ENCODE measurements around the gene LILRB1. TPM values are rescaled to one million over a fixed set of nuclear protein-coding genes. Genes with fewer than 3 reads are reported as not detected.

LILRB1 gene
- total and polyA plus RNA-seq, 2 donors (not counting 3 experiments of a cell fraction or from before 2014, with no cell fraction given), result not detected

DNA sequence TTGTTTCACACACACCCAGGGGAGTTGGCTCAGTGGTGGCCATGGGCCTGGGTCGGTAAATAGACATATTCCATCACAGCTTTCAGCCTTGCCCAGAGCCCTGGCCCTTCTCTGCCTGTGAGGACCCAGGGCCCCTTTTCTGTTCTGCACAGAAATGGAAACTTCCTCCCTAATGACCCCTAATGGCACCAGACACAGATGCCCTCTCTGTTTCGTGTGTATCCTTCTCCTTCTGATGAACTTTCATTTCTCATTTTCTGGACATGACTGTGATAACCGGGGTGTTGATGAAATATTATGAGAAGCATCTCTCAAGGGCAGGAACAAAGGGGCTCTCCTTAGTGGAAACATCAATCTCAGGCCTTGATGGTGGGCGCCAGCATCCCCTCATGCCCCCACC, 24.1 kb upstream of the LILRB1 start:
- CTCF ChIA-PET, result no interaction called here

More for the DNA sequence above, 24.1 kb upstream of the LILRB1 start:
- intact Hi-C loops (cut with micrococcal nuclease) (no loop called here), dilution Hi-C loops (cut with MboI; ENCODE audit: extremely low pct_ligation_motif_present, low sequenced_read_pairs) (no loop called here)
- Histone ChIP-seq H3K27ac (ENCODE audit: insufficient read depth, low read depth, low read length) (no peak overlapping the region), H3K79me2 (ENCODE audit: control insufficient read depth, insufficient read depth, low read length) (no peaks in the 10 kb centered on the region), H3K9me1 (replicated peaks; ENCODE audit: control insufficient read depth, extremely low read depth, insufficient read depth, low read length) (no peaks in the 10 kb centered on the region), H3K4me2 (ENCODE audit: insufficient read depth, low read length) (no peak overlapping the region), H4K20me1 (replicated peaks; ENCODE audit: control insufficient read depth, extremely low read depth, insufficient read depth, low read length) (no peaks in the 10 kb centered on the region), H3K36me3 (ENCODE audit: control insufficient read depth in 2 of 2, extremely low read depth in 1 of 2, insufficient read depth in 2 of 2, low read length in 2 of 2) (no peaks in the 10 kb centered on the region), H3K9ac (replicated peaks; ENCODE audit: extremely low read depth, insufficient read depth, low read length) (no peak overlapping the region), H3K9me3 (replicated peaks; ENCODE audit: control insufficient read depth, insufficient read depth, low read length) (no peaks in the 10 kb centered on the region), H3K4me1 (ENCODE audit: control insufficient read depth, extremely low read depth, insufficient read depth, low read length) (no peaks in the 10 kb centered on the region), H3K27me3 (ENCODE audit: control insufficient read depth in 2 of 2, insufficient read depth in 2 of 2, low read length in 2 of 2) (no peaks in the 10 kb centered on the region), H3K4me3 (replicated peaks in 1 of 3; ENCODE audit: insufficient read depth in 1 of 3, low read depth in 1 of 3, low read length in 3 of 3) (no peak overlapping the region), H2AFZ (ENCODE audit: low read depth, low read length) (no peak overlapping the region)
- TF ChIP-seq, protein P1, sequence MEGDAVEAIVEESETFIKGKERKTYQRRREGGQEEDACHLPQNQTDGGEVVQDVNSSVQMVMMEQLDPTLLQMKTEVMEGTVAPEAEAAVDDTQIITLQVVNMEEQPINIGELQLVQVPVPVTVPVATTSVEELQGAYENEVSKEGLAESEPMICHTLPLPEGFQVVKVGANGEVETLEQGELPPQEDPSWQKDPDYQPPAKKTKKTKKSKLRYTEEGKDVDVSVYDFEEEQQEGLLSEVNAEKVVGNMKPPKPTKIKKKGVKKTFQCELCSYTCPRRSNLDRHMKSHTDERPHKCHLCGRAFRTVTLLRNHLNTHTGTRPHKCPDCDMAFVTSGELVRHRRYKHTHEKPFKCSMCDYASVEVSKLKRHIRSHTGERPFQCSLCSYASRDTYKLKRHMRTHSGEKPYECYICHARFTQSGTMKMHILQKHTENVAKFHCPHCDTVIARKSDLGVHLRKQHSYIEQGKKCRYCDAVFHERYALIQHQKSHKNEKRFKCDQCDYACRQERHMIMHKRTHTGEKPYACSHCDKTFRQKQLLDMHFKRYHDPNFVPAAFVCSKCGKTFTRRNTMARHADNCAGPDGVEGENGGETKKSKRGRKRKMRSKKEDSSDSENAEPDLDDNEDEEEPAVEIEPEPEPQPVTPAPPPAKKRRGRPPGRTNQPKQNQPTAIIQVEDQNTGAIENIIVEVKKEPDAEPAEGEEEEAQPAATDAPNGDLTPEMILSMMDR (IDR thresholded peaks at IDR 0.05; ENCODE audit: extremely low read depth in 1 of 2, insufficient read depth in 1 of 2, low read depth in 1 of 2, low read length in 2 of 2), result no peak
- TF ChIP-seq POLR2A (IDR thresholded peaks at IDR 0.05; ENCODE audit: low read depth, low read length) (no peak), EZH2 (IDR thresholded peaks at IDR 0.05; ENCODE audit: borderline replicate concordance, low read depth, low read length, severe bottlenecking) (no peak), MYC (IDR thresholded peaks at IDR 0.05; ENCODE audit: low read depth, low read length) (no peak), POLR2AphosphoS5 (IDR thresholded peaks at IDR 0.05; ENCODE audit: insufficient read depth, low read depth, low read length) (no peak), FOS (IDR thresholded peaks at IDR 0.05; ENCODE audit: borderline replicate concordance, insufficient read depth, low read length) (no peak), JUN (IDR thresholded peaks at IDR 0.05; ENCODE audit: borderline replicate concordance, insufficient read depth, insufficient read length, low read depth) (no peak), GATA2 (IDR thresholded peaks at IDR 0.05; ENCODE audit: insufficient read depth, insufficient read length, low read depth, low read length) (no peak)
- TF ChIP-seq, protein P2, sequence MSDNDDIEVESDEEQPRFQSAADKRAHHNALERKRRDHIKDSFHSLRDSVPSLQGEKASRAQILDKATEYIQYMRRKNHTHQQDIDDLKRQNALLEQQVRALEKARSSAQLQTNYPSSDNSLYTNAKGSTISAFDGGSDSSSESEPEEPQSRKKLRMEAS (IDR thresholded peaks at IDR 0.05; ENCODE audit: insufficient read depth, insufficient read length), result no peak
- DNase-seq (ENCODE audit: low read depth, low spot score) (no peak), FAIRE-seq (no peak)
- POLR2A ChIA-PET, result no interaction called here
- no TSS peak for BruUV-seq (replicated peaks)
